GM23248 (cell line): ENCODE measurements around the gene DAB2IP.

Source experiments
- EZH2 ChIP-seq: fragments of 200-600 bp; sonication (generic); IDR thresholded peaks from 2 replicates; pipeline ENCODE4 v1.6.1; 2018; ENCODE audit warnings: antibody characterized with exemption, mild to moderate bottlenecking; ENCODE audit not compliant: insufficient read depth, poor library complexity, severe bottlenecking
- EZH2phosphoT487 ChIP-seq: fragments of 200-600 bp; sonication (generic); IDR thresholded peaks from 2 replicates; pipeline ENCODE4 v1.6.1; 2018; ENCODE audit warnings: antibody characterized with exemption, moderate library complexity, mild to moderate bottlenecking, low read depth; ENCODE audit not compliant: insufficient read depth

DNA sequence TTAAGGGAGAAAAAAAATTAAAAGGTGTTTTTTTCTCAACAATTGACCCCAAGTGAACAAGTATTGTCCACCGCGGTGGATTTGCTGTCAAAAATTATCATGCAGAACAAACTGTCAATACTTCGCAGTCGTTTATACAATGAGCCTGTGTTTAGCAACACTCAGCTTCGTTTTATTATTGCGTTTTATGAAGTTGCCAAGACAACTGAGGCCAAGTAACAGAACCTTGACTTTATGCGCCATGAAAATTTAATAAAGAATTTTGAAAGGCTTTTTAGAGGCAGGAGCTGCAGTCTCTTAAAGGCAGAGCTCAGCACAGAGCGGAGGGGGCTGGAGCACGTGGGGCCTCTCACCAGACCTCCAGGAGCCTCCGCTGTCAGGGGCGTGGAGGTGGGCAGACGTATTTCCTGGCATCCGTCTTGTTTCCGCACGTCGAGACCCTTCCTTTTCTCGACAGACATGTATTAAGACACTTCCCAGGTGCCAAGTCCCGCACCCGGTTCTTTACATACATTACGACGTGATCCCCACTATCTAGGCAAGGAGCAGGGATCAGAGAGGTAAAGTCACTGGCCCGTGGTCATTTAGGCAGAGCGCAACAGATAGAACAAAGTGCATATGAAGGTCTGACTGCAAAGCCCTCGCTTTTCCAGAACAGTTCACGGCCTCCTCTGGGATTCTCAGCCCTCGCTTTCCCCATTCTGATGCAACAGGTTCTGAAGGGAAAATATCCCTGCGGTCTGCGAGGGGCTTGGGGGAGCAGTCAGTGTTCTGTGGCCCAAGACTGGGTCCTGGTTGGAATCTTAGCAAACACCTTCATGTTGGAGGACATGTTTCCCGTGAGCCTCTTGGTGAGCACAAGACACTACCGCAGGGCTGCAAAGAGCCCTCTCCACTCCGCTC, 164.4 kb downstream of the DAB2IP start:
- TF ChIP-seq EZH2 (no peak), EZH2phosphoT487 (no peak)
